Omental fat pad (tissue), 4 donors: ENCODE results near the gene RNF144A. TPM values are rescaled to one million over a fixed set of nuclear protein-coding genes. Genes with fewer than 3 reads are reported as not detected.

ENCODE experiments used
- ATAC-seq: fragments of 150-250 bp; one replicate; pipeline ENCODE4 v1.9.1; 2016; ENCODE audit warnings: mild to moderate bottlenecking, moderate library complexity; ENCODE audit not compliant: low FRiP score
- DNase-seq: peaks from one replicate; pipeline ENCODE4 v3.0.0-alpha.2; 2019; ENCODE audit warnings: low spot score
- CTCF ChIP-seq, 3 donors: fragments of 450-650 bp; IDR thresholded peaks; one replicate each; pipeline ENCODE4 v1.5.1; 2016 to 2017; ENCODE audit warnings: antibody characterized with exemption in 3 of 3, mild to moderate bottlenecking in 3 of 3, moderate library complexity in 2 of 3
- total RNA-seq, 4 donors: library from RNA; depleted of rRNA; stranded (reverse); fragments of >200 nt; gene quantifications; one replicate each; pipeline ENCODE4 v1.1.0, GENCODE V29; 2016

RNF144A gene
- total RNA-seq, 4 donors from 2014 or later, result 12.6 to 39.9 (median 16.3) TPM

DNA sequence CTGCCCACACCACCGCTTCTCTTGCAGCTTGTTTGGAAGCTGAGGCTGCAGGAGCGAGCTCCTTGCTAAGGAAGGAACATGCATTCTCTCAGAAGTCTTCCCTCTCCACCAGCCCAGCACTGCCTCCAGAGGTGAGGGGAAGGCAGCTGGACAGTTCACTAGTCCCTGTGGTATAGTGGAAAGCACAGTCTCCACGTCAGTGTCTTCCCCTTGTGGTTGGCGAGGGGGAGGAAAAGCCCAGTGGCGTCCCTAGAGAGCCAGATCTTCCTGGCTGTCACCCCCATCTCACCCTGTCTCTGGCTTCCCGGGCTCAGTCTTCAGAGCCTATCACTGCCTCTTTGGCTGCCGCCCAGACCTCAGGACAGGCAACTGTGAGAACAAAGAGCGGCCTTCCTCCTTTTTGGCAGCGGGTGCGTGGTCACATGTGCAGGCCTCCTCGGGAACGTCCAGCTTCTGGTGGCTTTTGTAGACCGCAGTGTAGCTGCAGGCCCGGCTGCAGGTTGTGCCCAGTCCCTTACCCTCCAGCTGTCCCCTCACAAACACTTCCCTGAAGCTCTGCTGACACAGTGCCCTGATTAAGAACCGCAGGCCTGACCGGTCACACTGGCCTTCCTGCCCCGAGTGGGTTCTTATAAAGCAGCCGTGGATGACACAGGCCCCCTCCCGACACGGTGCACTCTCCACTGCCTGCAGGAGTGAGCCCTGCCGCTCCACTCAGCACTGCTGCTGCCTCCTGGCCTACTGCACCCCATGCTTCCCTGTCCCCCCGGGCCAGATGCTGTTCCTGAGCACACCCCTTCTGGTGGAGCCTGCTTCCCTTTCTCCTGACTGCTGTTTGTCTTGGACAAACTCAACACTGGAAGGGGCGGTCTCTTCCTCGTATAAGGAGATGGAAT, 90.9 kb downstream of the RNF144A start:
- DNase-seq (no peak), ATAC-seq (peak; percentile 36)
- TF ChIP-seq CTCF (IDR thresholded peaks at IDR 0.05), result no peak

DNA sequence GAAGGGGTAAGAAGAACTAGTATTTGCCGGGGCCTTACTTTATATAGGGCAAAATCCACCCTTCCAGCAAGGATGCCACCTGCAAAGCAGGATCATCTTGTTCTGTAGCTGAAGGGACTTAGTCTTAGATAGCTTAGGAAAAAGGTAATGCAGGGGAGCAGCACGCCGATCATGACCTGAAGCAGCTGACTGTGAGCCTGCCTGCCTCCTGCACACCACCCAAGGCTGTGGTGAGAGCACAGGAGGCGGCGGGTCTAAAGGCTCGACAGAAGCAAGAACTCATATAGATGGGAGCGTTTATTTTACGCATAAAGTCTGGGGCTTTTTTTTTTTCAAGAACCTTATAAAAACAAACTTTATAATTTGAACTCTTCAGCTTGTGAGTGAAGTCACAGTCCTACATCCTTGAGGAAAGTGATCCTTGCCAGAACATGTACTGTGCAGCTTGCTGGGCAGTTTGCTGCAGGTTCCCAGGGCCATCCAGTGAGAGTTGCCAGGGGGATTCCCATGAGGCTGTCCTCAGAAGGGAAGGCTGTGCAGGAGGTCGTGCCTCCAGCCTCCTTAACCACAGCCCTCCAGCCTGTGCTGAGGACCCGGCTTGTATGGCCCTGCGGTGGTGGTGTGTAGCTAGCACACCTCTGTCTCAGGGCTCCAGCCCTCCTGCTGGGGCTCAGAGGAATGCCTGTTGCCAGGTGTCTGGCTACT, 92.1 kb downstream of the RNF144A start:
- DNase-seq, result no peak
- ATAC-seq, result no peak
- no peak for TF ChIP-seq CTCF (IDR thresholded peaks at IDR 0.05)

DNA sequence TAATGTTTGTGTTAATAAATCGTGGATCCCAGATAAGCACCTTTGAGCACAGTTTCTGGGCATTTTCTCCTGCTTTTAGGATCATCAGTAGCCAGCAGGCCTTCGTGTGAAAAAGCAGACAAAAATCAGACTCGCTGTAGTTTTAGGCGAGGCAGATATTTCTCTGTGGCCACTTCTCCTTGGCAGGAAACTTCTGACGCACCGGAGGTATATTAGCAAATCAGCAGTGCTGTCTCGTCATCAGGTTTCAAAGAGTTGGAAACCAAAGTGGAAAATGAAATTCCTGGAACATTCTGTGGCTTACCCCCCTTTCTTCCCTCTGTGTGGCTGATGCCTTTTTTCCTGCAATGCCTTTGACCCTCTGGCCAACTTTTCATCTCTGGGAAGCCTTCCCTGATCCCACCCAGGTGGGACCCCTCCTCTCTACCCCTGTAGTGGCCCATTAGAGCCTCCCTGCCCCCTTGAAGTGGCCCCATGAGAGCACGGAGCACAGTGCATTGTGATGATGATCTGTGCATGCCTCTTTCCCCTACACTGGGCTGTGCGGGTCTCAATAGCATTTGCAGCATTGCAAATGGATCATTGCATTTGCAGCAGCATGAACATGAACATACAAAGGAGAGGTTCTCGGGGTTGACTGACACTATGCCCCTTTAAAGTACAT, 93.3 kb downstream of the RNF144A start:
- no peak for DNase-seq
- TF ChIP-seq CTCF (IDR thresholded peaks at IDR 0.05), result no peak
- peak; percentile 54 for ATAC-seq

GRCh38 chr2:7011356-7012083, 94.3 kb downstream of the RNF144A start:
- DNase-seq (no peak), ATAC-seq (no peak)
- TF ChIP-seq CTCF (IDR thresholded peaks at IDR 0.05), result no peak

GRCh38 chr2:7012141-7012764, 95.0 kb downstream of the RNF144A start:
- no peak for TF ChIP-seq CTCF (IDR thresholded peaks at IDR 0.05)
- no peak for DNase-seq
- no peak for ATAC-seq

DNA sequence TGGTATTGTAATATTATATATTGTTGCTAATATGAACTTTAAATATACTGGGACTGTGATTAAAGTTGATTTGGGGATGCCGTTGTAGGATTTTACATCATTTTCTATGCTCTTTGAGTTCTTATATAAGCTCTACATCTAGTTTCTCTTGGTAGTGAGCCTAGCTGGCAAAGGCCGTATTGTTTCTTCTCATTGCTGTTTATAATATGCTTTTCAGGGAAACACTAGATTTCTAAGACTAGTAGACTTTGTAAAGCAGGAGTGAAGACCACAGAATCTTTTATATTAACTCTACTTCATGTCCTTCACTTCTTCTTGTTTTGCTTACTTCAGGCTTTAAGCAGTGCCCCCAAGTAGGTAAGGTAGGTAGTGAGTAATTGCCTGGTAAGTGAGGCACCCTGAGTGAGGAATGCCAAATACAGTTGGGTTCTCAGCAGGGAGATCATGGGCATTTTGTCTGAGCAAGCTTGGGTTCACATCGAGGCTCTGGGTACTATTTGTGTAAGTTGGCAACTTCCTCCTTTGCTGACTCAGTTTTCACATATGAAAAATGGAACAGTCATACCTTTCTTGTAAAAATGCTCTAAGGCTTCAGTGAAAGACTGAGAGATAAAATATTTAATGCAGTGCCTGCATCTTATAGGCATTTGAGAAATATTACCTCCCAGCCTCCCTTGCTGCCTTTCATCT, 96.4 kb downstream of the RNF144A start:
- no peak for TF ChIP-seq CTCF (IDR thresholded peaks at IDR 0.05)
- DNase-seq (no peak), ATAC-seq (no peak)
